Rectal smooth muscle tissue (tissue), 1 donor: ENCODE measurements around the gene CASP6.

Experiments used
- H3K27ac ChIP-seq: one replicate; pipeline ENCODE4 v1.7.0; 2013; ENCODE audit warnings: low read depth, low read length, inconsistent platforms
- H3K27me3 ChIP-seq: one replicate; pipeline ENCODE4 v1.7.0; 2013; ENCODE audit warnings: low read length; ENCODE audit not compliant: control insufficient read depth, insufficient read depth
- H3K36me3 ChIP-seq: one replicate; pipeline ENCODE4 v1.7.0; 2013; ENCODE audit warnings: low read length; ENCODE audit not compliant: control insufficient read depth, insufficient read depth
- H3K4me1 ChIP-seq: one replicate; pipeline ENCODE4 v1.7.0; 2013; ENCODE audit warnings: low read length; ENCODE audit not compliant: control insufficient read depth, insufficient read depth
- H3K4me3 ChIP-seq: one replicate; pipeline ENCODE4 v1.7.0; 2013; ENCODE audit warnings: low read length
- H3K9ac ChIP-seq: one replicate; pipeline ENCODE4 v1.7.0; 2013; ENCODE audit warnings: low read length

The CASP6 gene

GRCh38 chr4:109702950-109703663, at the start of gene CASP6:
TSS of gene CASP6 (minus strand) at chr4:109703445. CDS start at chr4:109703395, 50 bp downstream.
- no peaks in the 10 kb centered on the region for H3K27me3 ChIP-seq
- H3K36me3 ChIP-seq, result peaks cover 1% of the 10 kb centered on the region
- peaks cover 6% of the 10 kb centered on the region for H3K4me1 ChIP-seq
- H3K9ac ChIP-seq, result peak within 1 kb of the TSS; percentile 66
- H3K4me3 ChIP-seq, result peak within 1 kb of the TSS; percentile 90
- peak within 1 kb of the TSS; percentile 82 for H3K27ac ChIP-seq

- Histone ChIP-seq H3K9ac (no peak overlapping the region), H3K4me1 (no peaks in the 10 kb centered on the region), H3K36me3 (no peaks in the 10 kb centered on the region), H3K27me3 (no peaks in the 10 kb centered on the region), H3K27ac (no peak overlapping the region), H3K4me3 (no peak overlapping the region)
Observed at GRCh38 chr4:109752525-109752924, 49.3 kb upstream of the CASP6 start.

GRCh38 chr4:109751852-109752251, 48.6 kb upstream of the CASP6 start:
- Histone ChIP-seq H3K9ac (no peak overlapping the region), H3K36me3 (no peaks in the 10 kb centered on the region), H3K27ac (no peak overlapping the region), H3K4me1 (no peaks in the 10 kb centered on the region), H3K27me3 (no peaks in the 10 kb centered on the region), H3K4me3 (no peak overlapping the region)

GRCh38 chr4:109750652-109751244, 47.5 kb upstream of the CASP6 start:
- Histone ChIP-seq H3K36me3 (no peaks in the 10 kb centered on the region), H3K27me3 (no peaks in the 10 kb centered on the region)

GRCh38 chr4:109749388-109750082, 46.3 kb upstream of the CASP6 start:
- no peaks in the 10 kb centered on the region for H3K4me1 ChIP-seq
- H3K36me3 ChIP-seq, result no peaks in the 10 kb centered on the region
- no peaks in the 10 kb centered on the region for H3K27me3 ChIP-seq
- no peak overlapping the region for H3K27ac ChIP-seq
- H3K4me3 ChIP-seq, result no peak overlapping the region
- no peak overlapping the region for H3K9ac ChIP-seq

More at GRCh38 chr4:109750652-109751244, 47.5 kb upstream of the CASP6 start:
- H3K9ac ChIP-seq, result no peak overlapping the region
- no peaks in the 10 kb centered on the region for H3K4me1 ChIP-seq
- H3K4me3 ChIP-seq, result no peak overlapping the region
- H3K27ac ChIP-seq, result no peak overlapping the region

GRCh38 chr4:109748114-109748513, 44.9 kb upstream of the CASP6 start:
- Histone ChIP-seq H3K36me3 (no peaks in the 10 kb centered on the region), H3K27me3 (no peaks in the 10 kb centered on the region), H3K4me1 (no peaks in the 10 kb centered on the region), H3K4me3 (no peak overlapping the region), H3K27ac (no peak overlapping the region), H3K9ac (no peak overlapping the region)

GRCh38 chr4:109746728-109747127, 43.5 kb upstream of the CASP6 start:
- Histone ChIP-seq H3K4me3 (no peak overlapping the region), H3K36me3 (no peaks in the 10 kb centered on the region), H3K9ac (no peak overlapping the region), H3K27me3 (no peaks in the 10 kb centered on the region), H3K27ac (no peak overlapping the region), H3K4me1 (no peaks in the 10 kb centered on the region)

- Histone ChIP-seq H3K4me1 (no peaks in the 10 kb centered on the region), H3K36me3 (no peaks in the 10 kb centered on the region), H3K9ac (no peak overlapping the region), H3K27ac (no peak overlapping the region), H3K27me3 (no peaks in the 10 kb centered on the region), H3K4me3 (no peak overlapping the region)
Observed at GRCh38 chr4:109745830-109746229, 42.6 kb upstream of the CASP6 start.

GRCh38 chr4:109739547-109739946, 36.3 kb upstream of the CASP6 start:
- H3K27ac ChIP-seq, result no peak overlapping the region
- no peak overlapping the region for H3K4me3 ChIP-seq
- H3K36me3 ChIP-seq, result no peaks in the 10 kb centered on the region
- H3K9ac ChIP-seq, result no peak overlapping the region
- H3K27me3 ChIP-seq, result no peaks in the 10 kb centered on the region
- H3K4me1 ChIP-seq, result no peaks in the 10 kb centered on the region

- Histone ChIP-seq H3K9ac (no peak overlapping the region), H3K36me3 (no peaks in the 10 kb centered on the region), H3K4me1 (no peaks in the 10 kb centered on the region), H3K27me3 (no peaks in the 10 kb centered on the region), H3K27ac (no peak overlapping the region), H3K4me3 (no peak overlapping the region)
Observed at GRCh38 chr4:109738104-109738872, 35.0 kb upstream of the CASP6 start.

- no peaks in the 10 kb centered on the region for H3K36me3 ChIP-seq
- H3K27me3 ChIP-seq, result no peaks in the 10 kb centered on the region
- no peak overlapping the region for H3K27ac ChIP-seq
- H3K9ac ChIP-seq, result no peak overlapping the region
- no peaks in the 10 kb centered on the region for H3K4me1 ChIP-seq
- H3K4me3 ChIP-seq, result no peak overlapping the region
Observed at GRCh38 chr4:109735566-109736365, 32.5 kb upstream of the CASP6 start.
